NCI-H1092 (cell line): Measurements from ENCODE around the gene GPR61.
A peak's percentile ranks its signal among the peaks of the same experiment; 100 is the strongest.

Source experiments
- DNase-seq: peaks from one replicate; lab custom pipeline; 2025; lab: John Stamatoyannopoulos, UW

The GPR61 gene, protein sequence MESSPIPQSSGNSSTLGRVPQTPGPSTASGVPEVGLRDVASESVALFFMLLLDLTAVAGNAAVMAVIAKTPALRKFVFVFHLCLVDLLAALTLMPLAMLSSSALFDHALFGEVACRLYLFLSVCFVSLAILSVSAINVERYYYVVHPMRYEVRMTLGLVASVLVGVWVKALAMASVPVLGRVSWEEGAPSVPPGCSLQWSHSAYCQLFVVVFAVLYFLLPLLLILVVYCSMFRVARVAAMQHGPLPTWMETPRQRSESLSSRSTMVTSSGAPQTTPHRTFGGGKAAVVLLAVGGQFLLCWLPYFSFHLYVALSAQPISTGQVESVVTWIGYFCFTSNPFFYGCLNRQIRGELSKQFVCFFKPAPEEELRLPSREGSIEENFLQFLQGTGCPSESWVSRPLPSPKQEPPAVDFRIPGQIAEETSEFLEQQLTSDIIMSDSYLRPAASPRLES

DNA sequence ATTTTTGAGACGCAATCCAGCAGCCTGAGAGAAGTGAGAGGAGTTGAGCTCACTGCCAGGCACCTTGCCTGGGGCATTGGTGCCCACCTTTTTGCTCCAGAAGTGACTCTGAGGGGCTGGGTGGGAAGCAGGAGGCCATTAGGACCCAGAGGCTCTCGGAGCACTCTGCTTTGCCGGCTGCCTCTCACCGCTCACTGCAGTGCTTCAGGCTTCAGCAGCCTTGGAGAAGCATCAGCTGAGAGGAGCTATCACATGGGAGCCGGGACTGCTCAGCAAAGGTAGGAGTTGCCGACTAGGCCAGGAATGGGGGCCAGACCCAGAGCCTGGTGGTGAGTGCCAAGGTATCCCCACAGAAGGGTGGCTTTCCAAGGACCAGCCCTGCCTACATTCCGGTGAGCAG lies at the start of gene GPR61:
Gene GPR61, plus strand, starts transcription at position 197 of the 400 bp plus-strand sequence. CDS start 3,151 bp downstream, outside the sequence.
- no peak for DNase-seq

DNA sequence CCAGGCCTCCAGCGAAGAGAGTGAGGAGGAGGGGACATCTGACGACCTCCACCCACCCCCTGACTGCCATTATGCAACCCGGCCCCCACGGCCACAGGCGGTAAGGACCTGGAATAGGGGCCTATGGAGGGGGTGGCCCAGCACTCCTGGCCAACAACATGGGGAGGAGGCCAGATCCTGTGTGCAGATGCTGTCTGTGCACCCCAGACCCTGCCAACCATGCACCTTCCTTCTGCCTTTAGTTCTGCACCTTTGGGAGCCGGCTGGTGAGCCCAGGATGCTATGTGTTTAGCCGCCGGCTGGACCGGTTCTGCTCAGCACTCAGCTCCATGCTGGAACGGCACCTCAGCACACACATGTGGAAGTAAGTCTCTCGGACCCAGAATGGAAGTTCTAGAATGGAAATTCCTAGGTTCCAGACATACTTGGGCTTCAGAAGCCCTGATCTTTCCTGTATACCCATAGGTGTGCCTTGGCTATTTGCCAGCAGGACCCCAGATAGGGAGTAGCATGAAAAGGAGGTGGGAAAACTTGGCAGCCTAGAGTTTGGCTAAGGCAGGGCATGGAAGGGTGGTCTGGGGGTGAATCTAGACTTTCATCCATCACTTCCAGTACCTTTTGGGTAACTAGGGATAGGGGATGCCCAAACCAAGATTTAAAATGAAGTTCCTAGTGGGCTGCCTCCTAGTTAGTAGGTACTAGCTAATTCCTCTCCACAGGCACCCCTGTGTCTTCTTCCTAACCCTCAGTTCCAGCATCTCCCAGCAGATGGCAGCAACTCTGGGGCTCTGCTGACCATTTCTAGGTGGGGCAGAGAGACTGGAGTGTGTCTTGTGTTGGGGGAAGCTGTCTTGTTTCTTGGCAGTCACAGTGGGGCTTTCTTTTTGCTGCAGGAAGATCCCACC lies 49.4 kb upstream of the GPR61 start:
- DNase-seq = peak; percentile 15

DNA sequence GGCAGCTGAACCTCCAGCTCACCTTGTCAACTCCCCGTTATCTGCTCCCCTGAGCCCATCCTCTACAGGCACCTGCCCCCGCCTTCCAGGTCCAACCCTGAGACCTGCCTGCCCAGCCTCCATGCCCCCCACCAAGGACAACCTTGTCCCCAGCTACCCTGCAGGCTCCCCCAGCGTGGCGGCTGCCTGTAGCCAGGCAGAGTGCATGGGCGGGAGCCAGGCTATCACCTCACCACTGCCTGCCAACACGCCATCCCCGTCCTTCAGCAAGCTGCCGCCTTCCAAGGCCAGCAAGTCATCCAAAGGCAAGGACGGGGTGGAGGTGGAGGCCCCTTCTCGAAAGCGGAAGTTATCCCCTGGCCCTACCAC lies 48.8 kb upstream of the GPR61 start:
- DNase-seq = no peak

- no peak for DNase-seq
These were observed 48.3 kb upstream of the GPR61 start for GRCh38 chr1:109491372-109491771.

GRCh38 chr1:109492779-109493178 lies 46.9 kb upstream of the GPR61 start:
- no peak for DNase-seq

- DNase-seq = no peak
These were observed 46.4 kb upstream of the GPR61 start for GRCh38 chr1:109493227-109493626.

DNA sequence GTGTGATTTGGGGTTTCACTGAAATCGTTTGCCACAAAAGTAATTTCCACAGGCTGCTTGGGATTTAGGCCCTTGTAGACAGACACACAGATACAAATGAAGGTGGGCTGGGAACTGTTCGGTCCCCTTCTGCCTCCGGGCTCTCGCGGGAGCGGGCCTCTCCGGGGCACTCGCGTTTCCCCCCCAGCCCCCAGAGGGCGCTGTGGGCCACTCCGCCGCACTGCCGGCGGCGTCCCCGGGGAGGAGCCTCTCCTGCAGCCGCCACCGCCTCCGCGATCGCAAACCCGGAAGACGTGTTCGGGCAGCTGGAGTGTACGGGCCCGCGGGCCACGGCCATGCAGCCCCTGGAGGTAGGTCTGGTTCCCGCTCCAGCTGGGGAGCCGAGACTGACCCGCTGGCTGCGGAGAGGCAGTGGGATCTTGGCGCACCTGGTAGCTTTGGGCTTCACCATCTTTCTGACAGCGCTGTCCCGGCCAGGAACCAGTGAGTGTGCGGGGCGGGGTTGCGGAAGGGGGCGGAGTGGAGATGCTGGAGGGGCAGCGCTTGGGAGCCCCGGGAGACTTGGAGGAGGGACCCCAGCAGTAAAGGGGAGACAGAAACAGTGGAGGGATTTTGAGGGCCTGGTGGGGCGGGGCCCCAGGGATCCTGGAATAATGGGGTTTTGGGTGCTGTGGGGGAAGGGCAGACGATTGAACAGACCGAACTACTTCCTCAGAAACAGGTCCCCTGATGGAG lies 45.7 kb upstream of the GPR61 start, which contains the start of gene CYB561D1:
Gene CYB561D1, plus strand, starts transcription at position 290 of the 735 bp plus-strand sequence. Its CDS starts 46 bp downstream, at position 336.
- peak; percentile 71 for DNase-seq

- DNase-seq = no peak
These were observed 43.9 kb upstream of the GPR61 start for GRCh38 chr1:109495738-109496137.

- DNase-seq = no peak
These were observed 42.1 kb upstream of the GPR61 start for GRCh38 chr1:109497449-109498160.

DNA sequence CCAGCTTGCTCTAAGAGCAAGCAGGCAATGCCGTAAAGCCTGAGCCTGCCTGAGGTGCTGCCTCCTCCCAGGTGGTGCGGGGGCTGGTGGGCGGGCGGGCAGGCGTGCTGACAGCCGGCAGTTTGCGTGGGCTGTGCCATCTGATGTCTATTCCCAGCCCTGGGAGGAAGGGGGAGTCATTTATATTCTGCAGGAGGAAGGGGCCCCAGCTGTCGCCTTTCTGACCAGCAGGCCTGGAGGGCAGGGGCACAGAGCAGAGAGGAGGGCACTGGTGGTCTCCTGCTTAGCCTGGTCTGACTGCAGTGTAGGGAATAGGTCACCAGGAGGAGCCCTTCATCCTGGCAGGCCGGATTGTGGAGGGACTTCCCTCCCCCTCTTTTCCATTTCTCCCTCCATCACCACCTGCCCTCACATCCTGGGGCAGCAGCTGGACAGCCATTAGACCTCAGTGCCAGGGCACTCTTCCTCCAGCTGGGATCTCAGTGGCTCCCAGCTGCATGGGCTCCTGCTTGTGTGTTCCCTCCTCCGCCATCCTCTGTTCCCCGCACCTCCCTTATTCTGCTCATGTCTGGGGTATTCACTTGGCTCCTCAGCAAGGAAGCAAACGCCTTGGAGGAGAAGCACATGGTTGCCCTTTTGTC lies 41.4 kb upstream of the GPR61 start:
- DNase-seq = peak; percentile 46

GRCh38 chr1:109499081-109499480 lies 40.6 kb upstream of the GPR61 start:
- DNase-seq = no peak

- DNase-seq = no peak
These were observed 39.8 kb upstream of the GPR61 start for GRCh38 chr1:109499661-109500536.

DNA sequence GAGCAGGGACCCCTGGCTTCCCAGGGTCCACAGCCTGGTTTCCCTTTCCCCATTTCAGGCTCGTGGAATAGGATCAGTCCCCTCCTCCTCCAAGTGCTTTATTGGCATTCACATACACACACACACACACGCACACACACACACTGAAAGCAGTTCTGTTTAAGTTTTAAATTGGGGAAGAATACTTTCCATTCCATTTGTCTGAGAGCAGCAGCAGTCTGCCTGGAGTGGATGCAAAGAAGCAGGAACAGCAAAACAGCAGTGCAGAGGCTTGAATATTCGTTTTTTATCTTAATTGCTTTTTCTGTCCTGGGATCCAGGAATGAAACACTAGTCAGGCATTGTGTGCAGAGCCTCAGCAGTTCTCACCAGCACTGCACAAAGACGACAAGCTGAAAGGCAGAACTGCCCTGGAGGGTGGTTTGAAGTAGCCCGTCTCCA lies 38.7 kb upstream of the GPR61 start:
- DNase-seq = no peak

DNA sequence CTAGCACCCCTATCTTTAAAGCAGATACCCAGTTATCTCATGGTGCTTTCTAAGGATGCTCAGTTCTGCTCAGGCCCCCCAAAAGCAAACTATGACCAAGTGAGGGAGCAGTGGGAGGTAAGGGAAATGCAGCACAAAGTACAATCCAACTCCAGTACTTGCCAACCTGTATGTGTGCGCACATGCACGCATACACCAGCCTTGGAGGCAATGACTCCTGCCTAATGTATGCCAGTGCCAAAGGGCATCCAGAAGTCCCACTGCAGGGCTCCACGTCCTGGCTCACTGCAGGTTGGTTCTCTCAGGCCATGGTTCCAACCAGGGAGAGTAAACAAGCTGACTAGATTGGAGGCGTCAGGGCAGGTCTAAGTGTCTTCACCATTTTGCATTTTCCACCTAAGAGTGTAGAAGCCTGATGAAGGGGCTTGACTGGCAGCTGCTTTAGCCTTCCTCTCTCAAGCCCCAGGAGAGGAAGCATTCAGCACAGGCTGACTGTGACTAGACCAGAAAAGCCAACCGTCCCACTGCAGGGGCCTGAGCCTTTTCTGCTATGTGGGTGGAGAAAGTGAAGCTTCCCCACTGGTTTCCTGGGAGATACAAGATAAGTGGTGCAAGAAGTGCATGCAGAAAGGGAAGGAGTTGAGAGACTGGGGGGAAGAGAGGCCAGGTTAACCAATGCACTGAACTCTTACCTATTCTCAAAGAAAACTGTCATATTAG lies 37.9 kb upstream of the GPR61 start:
- DNase-seq = no peak

- no peak for DNase-seq
These were observed 37.3 kb upstream of the GPR61 start for GRCh38 chr1:109502364-109502851.

GRCh38 chr1:109503935-109504334 lies 35.7 kb upstream of the GPR61 start:
- no peak for DNase-seq

DNA sequence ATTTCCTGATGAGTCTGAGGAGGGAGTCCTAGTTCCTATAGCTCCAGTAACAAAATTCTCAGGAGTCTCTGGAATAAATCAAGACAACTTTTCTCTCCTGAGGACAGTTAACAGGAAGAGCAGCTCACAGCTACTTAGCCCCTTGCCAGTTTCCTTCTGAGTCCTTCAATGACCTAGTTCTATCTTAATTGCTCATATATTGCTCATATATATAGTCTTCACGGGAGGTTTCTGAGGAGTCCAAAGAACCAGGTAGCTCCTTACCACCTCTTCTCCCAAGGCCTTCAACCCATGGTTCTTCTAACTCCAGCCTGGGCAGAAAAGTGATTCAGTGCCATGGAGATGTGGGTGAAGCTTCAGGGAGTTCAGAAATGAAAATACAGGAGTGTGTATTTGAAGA lies 34.7 kb upstream of the GPR61 start:
- DNase-seq = no peak

DNA sequence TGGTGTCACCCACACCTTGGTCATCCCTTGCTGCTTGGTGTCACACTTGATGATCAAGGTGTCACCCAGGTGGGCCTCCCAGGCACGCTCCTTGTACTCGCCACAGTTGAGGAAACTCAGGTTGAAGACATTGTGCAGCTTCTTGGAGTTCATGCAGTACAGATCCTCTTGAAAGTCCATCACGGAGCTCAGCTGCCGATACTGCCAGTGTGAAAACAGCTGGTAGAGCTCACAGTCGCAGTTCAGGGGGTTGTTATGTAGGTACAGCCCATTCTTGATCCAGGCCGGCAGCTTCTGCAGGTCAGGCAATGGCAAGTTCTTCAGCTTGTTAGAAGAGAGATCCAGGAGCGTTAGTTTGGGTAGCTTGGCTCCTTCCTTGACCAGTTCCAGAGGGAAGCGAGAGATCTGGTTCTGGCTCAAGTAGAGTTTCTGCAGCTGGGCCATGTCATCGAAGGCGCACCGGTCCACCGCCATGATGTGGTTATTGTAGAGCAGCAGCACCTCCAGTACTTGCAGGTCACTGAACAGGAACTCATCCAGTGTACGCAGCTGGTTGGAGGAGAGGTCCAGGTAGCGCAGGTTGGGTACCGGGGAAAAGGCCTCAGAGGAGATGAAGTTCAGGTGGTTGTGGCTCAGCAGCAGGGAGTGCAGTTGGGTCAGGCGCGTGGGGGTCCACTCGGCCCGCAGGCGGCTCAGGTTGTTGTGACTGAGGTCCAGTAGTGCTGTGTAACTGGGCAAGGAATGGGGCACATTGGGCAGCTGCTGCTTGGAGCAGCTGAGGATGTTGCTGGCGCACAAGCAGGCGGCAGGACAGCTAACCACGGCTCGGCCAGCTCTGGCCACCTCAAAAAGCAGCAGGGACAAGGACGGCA lies 31.4 kb upstream of the GPR61 start:
- DNase-seq = no peak
